ENCODE data around the gene PIAS4.

PIAS4 gene

GRCh38 chr19:4042731-4043082 is 35.2 kb downstream of the PIAS4 start:
- no peak for DNase-seq (ENCODE audit: low spot score)

- no peak for DNase-seq (ENCODE audit: low spot score)
These were observed 35.9 kb downstream of the PIAS4 start for GRCh38 chr19:4043401-4043800.

GRCh38 chr19:4043966-4044715 is 36.6 kb downstream of the PIAS4 start:
- DNase-seq (ENCODE audit: low spot score): no peak

- no peak for DNase-seq (ENCODE audit: low spot score)
These were observed 37.5 kb downstream of the PIAS4 start for GRCh38 chr19:4044990-4045465.

- no peak for DNase-seq (ENCODE audit: low spot score)
These were observed 38.2 kb downstream of the PIAS4 start for GRCh38 chr19:4045597-4046361.

- DNase-seq (ENCODE audit: low spot score): no peak
These were observed 38.8 kb downstream of the PIAS4 start for GRCh38 chr19:4046362-4046691.

- no peak for DNase-seq (ENCODE audit: low spot score)
These were observed 39.6 kb downstream of the PIAS4 start for GRCh38 chr19:4046946-4047683.

- DNase-seq (ENCODE audit: low spot score): no peak
These were observed 41.9 kb downstream of the PIAS4 start for GRCh38 chr19:4049432-4049831.

GRCh38 chr19:4051175-4052101 is 43.9 kb downstream of the PIAS4 start:
- DNase-seq (ENCODE audit: low spot score): no peak

- DNase-seq (ENCODE audit: low spot score): peak; percentile 28
These were observed 44.8 kb downstream of the PIAS4 start for GRCh38 chr19:4052114-4052992.

GRCh38 chr19:4052993-4053422 is 45.5 kb downstream of the PIAS4 start:
- DNase-seq (ENCODE audit: low spot score): no peak

- no peak for DNase-seq (ENCODE audit: low spot score)
These were observed 46.1 kb downstream of the PIAS4 start for GRCh38 chr19:4053423-4054324.

GRCh38 chr19:4054441-4055208 is 47.1 kb downstream of the PIAS4 start:
- DNase-seq (ENCODE audit: low spot score): no peak

GRCh38 chr19:4055209-4055552 is 47.6 kb downstream of the PIAS4 start:
- DNase-seq (ENCODE audit: low spot score): no peak

GRCh38 chr19:4057931-4058692 is 50.6 kb downstream of the PIAS4 start:
- DNase-seq (ENCODE audit: low spot score): no peak

- no peak for DNase-seq (ENCODE audit: low spot score)
These were observed 51.3 kb downstream of the PIAS4 start for GRCh38 chr19:4058693-4059452.

GRCh38 chr19:4059453-4059871 is 51.9 kb downstream of the PIAS4 start:
- no peak for DNase-seq (ENCODE audit: low spot score)

Measured in LoVo (cell line).